ENCODE results near the gene TMEM11. TPM values are rescaled to one million over a fixed set of nuclear protein-coding genes. Genes with fewer than 3 reads are reported as not detected.

Gene TMEM11
- total RNA-seq, 3 donors from 2014 or later, result 25.7 to 34.4 (median 27.1) TPM

DNA sequence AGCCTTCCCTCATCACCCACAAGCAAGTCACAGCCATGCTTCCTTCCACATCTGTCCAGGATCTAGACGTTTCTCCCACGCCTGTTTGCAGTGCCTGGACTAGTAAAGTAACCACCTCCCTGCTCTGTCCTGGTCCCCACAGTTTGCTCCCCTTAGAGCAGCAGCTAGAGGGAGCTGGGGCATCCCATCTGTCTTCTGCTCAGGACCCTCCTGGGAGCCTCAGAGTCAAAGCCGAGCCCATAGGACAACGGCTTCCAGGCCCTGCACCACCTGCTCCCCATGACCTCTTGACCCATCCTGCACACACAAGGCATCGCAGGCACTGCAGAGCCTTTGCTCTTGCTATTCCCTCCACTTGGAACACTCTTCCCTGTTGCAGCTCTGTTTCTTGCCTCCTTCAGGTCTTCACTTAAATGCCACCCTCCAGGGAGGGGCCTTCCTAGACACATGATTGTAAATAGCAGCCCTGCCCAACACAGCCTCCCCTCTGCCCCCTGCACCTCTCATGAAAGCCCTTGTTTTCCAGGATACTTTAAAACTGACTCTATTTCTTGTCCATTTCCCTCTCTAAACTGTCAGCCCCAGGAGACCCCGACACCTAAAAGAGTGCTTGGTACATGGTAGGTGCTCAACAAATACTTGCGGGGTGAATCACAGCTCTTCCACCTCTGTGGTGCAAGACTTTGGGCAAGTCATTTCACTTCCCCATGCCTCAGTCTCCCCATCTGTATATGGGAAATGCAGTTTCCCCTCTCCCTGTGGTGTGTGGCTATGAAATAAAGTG, 36.2 kb upstream of the TMEM11 start:
- DNase-seq, result no peak
- intact Hi-C loops (cut with DNase I, micrococcal nuclease), result no loop called here
- no peaks in the 10 kb centered on the region for H3K9me3 ChIP-seq
- no peaks in the 10 kb centered on the region for H3K36me3 ChIP-seq (ENCODE audit: low read depth)
- TF ChIP-seq, protein P1, sequence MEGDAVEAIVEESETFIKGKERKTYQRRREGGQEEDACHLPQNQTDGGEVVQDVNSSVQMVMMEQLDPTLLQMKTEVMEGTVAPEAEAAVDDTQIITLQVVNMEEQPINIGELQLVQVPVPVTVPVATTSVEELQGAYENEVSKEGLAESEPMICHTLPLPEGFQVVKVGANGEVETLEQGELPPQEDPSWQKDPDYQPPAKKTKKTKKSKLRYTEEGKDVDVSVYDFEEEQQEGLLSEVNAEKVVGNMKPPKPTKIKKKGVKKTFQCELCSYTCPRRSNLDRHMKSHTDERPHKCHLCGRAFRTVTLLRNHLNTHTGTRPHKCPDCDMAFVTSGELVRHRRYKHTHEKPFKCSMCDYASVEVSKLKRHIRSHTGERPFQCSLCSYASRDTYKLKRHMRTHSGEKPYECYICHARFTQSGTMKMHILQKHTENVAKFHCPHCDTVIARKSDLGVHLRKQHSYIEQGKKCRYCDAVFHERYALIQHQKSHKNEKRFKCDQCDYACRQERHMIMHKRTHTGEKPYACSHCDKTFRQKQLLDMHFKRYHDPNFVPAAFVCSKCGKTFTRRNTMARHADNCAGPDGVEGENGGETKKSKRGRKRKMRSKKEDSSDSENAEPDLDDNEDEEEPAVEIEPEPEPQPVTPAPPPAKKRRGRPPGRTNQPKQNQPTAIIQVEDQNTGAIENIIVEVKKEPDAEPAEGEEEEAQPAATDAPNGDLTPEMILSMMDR (IDR thresholded peaks at IDR 0.05), result no peak
- H3K4me1 ChIP-seq (ENCODE audit: low read depth), result peaks cover 4% of the 10 kb centered on the region
- no peak for ATAC-seq
- H3K4me3 ChIP-seq, result no peak overlapping the region

DNA sequence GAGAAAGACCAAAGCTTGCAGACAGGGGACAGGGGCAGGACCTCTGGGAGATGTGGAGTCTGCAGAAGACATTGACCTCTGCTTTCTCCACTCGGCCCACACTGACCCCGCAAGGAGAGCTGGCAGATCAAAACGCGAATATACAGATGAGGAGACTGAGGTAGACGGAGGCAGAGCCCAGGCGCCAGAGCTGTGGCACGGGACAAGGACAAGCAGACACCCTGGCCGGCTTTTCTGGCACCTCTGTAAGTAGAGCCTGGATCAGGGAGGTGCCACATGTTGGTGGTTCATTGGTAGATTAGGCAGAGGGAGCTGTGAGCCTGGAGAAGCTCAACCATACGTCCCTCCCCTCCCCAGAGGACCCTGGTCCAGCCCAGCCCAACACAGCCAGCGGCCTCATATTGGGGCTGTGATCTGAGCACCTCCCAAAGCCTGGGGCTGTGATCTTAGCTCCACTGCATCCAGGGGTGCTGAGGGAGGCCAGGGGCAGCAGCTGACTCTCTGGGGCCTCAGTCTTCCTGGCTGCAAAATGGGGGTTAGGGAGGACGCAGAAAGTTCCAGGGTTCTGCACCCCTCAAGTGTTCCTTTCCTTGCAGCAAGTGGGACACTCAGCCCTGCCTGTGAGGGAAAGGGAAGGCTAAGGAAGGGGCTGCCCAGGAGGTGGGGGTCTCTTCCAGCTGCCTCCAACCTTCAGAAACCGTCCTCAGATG, 35.3 kb upstream of the TMEM11 start:
- no peak for ATAC-seq
- H3K36me3 ChIP-seq (ENCODE audit: low read depth), result no peaks in the 10 kb centered on the region
- intact Hi-C loops (cut with DNase I, micrococcal nuclease), result no loop called here
- peaks cover 4% of the 10 kb centered on the region for H3K4me1 ChIP-seq (ENCODE audit: low read depth)
- TF ChIP-seq, protein P1 (IDR thresholded peaks at IDR 0.05), result no peak
- H3K9me3 ChIP-seq, result no peaks in the 10 kb centered on the region
- no peak for DNase-seq
- H3K4me3 ChIP-seq, result no peak overlapping the region

DNA sequence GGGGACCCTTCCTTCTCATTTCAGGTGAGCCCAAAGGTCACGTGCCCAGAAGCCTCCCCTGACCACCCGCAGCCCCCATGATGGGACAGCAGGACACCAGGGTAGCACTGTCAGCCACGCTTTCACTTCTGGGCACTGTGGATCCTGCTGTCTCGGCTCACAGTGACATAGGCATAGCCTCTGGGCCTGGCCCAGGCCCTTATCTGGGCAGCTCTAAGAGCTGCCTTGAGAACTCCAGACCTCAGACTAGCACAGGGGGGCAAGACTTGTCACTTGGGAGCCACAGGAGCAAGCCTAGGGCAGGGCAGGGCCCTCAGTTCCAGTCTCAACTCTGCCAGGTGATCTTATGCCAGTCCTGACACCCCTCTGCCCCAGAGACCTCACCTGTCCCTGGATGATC, 34.5 kb upstream of the TMEM11 start:
- Histone ChIP-seq H3K4me1 (ENCODE audit: low read depth) (no peaks in the 10 kb centered on the region), H3K36me3 (ENCODE audit: low read depth) (no peaks in the 10 kb centered on the region), H3K4me3 (no peak overlapping the region), H3K9me3 (no peaks in the 10 kb centered on the region)
- TF ChIP-seq, protein P1 (IDR thresholded peaks at IDR 0.05), result no peak
- intact Hi-C loops (cut with DNase I, micrococcal nuclease), result no loop called here
- no peak for DNase-seq
- no peak for ATAC-seq

DNA sequence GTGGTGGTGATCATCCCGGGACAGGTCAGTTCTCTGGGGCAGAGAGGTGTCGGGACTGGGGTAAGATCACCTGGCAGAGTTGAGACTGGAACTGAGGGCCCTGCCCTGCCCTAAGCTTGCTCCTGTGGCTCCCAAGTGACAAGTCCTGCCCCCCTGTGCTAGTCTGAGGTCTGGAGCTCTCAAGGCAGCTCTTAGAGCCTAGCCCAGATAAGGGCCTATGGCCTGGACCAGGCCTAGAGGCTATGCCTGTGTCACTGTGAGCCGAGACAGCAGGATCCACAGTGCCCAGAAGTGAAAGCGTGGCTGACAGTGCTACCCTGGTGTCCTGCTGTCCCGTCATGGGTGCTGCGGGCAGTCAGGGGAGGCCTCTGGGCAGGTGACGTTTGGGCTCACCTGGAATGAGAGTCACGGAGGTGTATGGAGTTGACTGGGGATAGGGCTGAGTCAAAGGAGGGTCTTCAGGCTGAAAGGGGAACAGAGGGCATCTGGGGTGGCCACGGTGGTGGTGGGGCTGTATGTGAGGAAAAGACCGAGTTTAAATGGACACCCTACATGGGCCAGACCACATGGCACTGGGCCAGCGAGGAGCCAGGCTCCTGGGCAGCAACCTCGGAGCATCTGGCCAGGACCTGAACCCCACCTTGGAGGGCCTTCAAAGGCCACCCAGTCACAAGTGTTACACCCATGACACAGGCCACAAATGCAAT, 33.7 kb upstream of the TMEM11 start:
- TF ChIP-seq, protein P1 (IDR thresholded peaks at IDR 0.05), result no peak
- Histone ChIP-seq H3K36me3 (ENCODE audit: low read depth) (no peaks in the 10 kb centered on the region), H3K4me3 (no peak overlapping the region), H3K4me1 (ENCODE audit: low read depth) (no peaks in the 10 kb centered on the region), H3K9me3 (no peaks in the 10 kb centered on the region)
- DNase-seq (no peak), ATAC-seq (no peak)
- intact Hi-C loops (cut with DNase I, micrococcal nuclease), result no loop called here

DNA sequence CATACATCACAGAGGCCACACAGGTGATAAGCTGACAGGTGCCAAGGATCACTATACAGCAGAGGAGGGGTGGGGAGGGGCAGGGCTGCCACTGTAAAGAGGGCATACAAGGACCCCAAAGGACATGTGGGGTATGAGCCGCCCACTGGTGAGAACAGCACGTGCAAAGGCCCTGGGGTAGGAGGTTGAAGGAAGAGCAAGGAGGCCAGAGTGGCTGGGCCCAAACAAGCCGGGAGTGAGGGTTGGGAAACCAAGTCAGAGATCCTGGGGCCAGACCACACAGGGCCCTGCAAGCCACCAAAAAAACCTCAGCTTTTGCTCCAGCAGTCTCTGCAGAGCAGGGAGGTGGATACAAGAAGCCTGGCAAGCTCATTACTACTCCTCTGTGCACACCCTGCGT, 32.7 kb upstream of the TMEM11 start:
- no peak for ATAC-seq
- intact Hi-C loops (cut with DNase I, micrococcal nuclease), result no loop called here

More for the DNA sequence above, 32.7 kb upstream of the TMEM11 start:
- Histone ChIP-seq H3K9me3 (no peaks in the 10 kb centered on the region), H3K36me3 (ENCODE audit: low read depth) (no peaks in the 10 kb centered on the region), H3K4me3 (no peak overlapping the region), H3K4me1 (ENCODE audit: low read depth) (no peaks in the 10 kb centered on the region)
- DNase-seq, result no peak
- TF ChIP-seq, protein P1 (IDR thresholded peaks at IDR 0.05), result no peak

Measured in mucosa of descending colon (tissue), 3 donors.